Measurements from ENCODE around the gene TSPOAP1.

- TF ChIP-seq TOX (CRISPR knock-in tag; IDR thresholded peaks at IDR 0.05; ENCODE audit: borderline replicate concordance) (no peak), PATZ1 (CRISPR knock-in tag; IDR thresholded peaks at IDR 0.05; ENCODE audit: borderline replicate concordance) (no peak), ESRRG (CRISPR knock-in tag; IDR thresholded peaks at IDR 0.05) (no peak), BACH2 (CRISPR knock-in tag; IDR thresholded peaks at IDR 0.05; ENCODE audit: borderline replicate concordance) (no peak), ZFP3 (CRISPR knock-in tag; IDR thresholded peaks at IDR 0.05) (no peak), TSHZ2 (CRISPR knock-in tag; IDR thresholded peaks at IDR 0.05) (no peak), SNAI2 (CRISPR knock-in tag; IDR thresholded peaks at IDR 0.05) (no peak)
Measured at GRCh38 chr17:58268326-58268725, 60.3 kb downstream of the TSPOAP1 start.
